ENCODE measurements around the gene TMEM255B. TPM values are rescaled to one million over a fixed set of nuclear protein-coding genes. Genes with fewer than 3 reads are reported as not detected.

TMEM255B gene
- total and polyA plus RNA-seq, 2 of the 4 experiments (the other 2 are of a cell fraction) = 0.36 to 0.94 TPM

GRCh38 chr13:113741191-113741668 is 17.8 kb upstream of the TMEM255B start:
- Histone ChIP-seq H2BK5ac (ENCODE audit: low read depth, low read length, poor library complexity, severe bottlenecking) (no peak overlapping the region), H2AFZ (replicated peaks; ENCODE audit: low read length, poor library complexity) (no peak overlapping the region), H4K91ac (ENCODE audit: insufficient read depth, low read depth, low read length) (no peak overlapping the region), H2BK20ac (ENCODE audit: low read depth, low read length) (no peak overlapping the region), H3K79me1 (ENCODE audit: low read depth in 1 of 2, low read length in 2 of 2) (no peaks in the 10 kb centered on the region), H3K14ac (replicated peaks; ENCODE audit: low read depth, low read length) (no peak overlapping the region), H3K9ac (ENCODE audit: low read depth, low read length) (no peak overlapping the region), H2AK9ac (replicated peaks; ENCODE audit: low read depth, low read length, poor library complexity) (no peak overlapping the region), H3K9me1 (ENCODE audit: insufficient read depth, low read length) (no peaks in the 10 kb centered on the region), H2BK120ac (ENCODE audit: low read depth, low read length) (no peak overlapping the region), H2AK5ac (ENCODE audit: low read depth, low read length) (no peak overlapping the region), H3K9me3 (ENCODE audit: control insufficient read depth, insufficient read depth, low read length) (no peaks in the 10 kb centered on the region), H3K4me3 (ENCODE audit: insufficient read depth, low read depth, low read length) (no peak overlapping the region), H3K4me1 (ENCODE audit: control insufficient read depth, insufficient read depth, low read length) (peaks cover 4% of the 10 kb centered on the region; the same call in 1 of the 2 replicates), H3K4me2 (ENCODE audit: low read depth, low read length) (no peak overlapping the region), H3K27ac (ENCODE audit: insufficient read depth, low read length) (no peak overlapping the region), H3K56ac (ENCODE audit: extremely low read depth, insufficient read depth, low read length) (no peak overlapping the region), H3K18ac (ENCODE audit: low read depth, low read length) (no peak overlapping the region), H4K20me1 (ENCODE audit: insufficient read depth, low read length) (no peaks in the 10 kb centered on the region), H2BK15ac (ENCODE audit: low read depth, low read length) (no peak overlapping the region), H3K23ac (ENCODE audit: low read depth, low read length) (no peak overlapping the region), H4K5ac (ENCODE audit: low read depth, low read length) (no peak overlapping the region), H3K36me3 (ENCODE audit: control insufficient read depth, insufficient read depth, low read length) (no peaks in the 10 kb centered on the region), H4K8ac (ENCODE audit: low read depth in 2 of 2, low read length in 2 of 2) (no peak overlapping the region), H3K27me3 (ENCODE audit: control insufficient read depth, insufficient read depth, low read length) (peaks cover 25% of the 10 kb centered on the region), H3K4ac (ENCODE audit: low read depth, low read length) (no peak overlapping the region)
- ChIA-PET POLR2A (ENCODE audit: unreplicated experiment) (no interaction called here), CTCF (interaction anchor here (0.7 to 1.3 kb wide), 2 partner anchors 12 to 72 kb away, joined by 3 read pairs; no protein-coding TSS in a partner anchor)
- DNase-seq (no peak), ATAC-seq (ENCODE audit: low read depth) (no peak)
- 86% methylated on average over 2 of the region's 15 CpGs; no CpG with 5 or more reads in 1 of the 2 experiments for WGBS, 2 experiments (ENCODE audit: extremely low coverage in 2 of 2, insufficient read length in 1 of 2)
- dilution Hi-C loops (cut with HindIII; ENCODE audit: low sequenced_read_pairs, unreplicated experiment) = no loop called here
- in situ Hi-C loops (cut with MboI; ENCODE audit: low sequenced_read_pairs) = no loop called here
- TF ChIP-seq MXI1 (IDR thresholded peaks at IDR 0.05; ENCODE audit: borderline replicate concordance, low read depth, low read length) = no peak
- BruUV-seq (replicated peaks) = no TSS peak
- intact Hi-C loops (cut with micrococcal nuclease) = no loop called here

All from IMR-90 (cell line).